AG09309 (cell line): ENCODE data around the gene APOB.

Source experiments
- DNase-seq: peaks from one replicate; pipeline ENCODE4 v3.0.0-alpha.2; 2010; ENCODE audit warnings: low read depth
- H3K4me3 ChIP-seq: 2 replicates; pipeline ENCODE4 v1.5.1; 2011; ENCODE audit warnings: mild to moderate bottlenecking, low read depth, low read length, moderate library complexity; ENCODE audit not compliant: control insufficient read depth
- CTCF ChIP-seq: IDR thresholded peaks from 2 replicates; pipeline ENCODE4 v1.5.1; 2011; ENCODE audit warnings: mild to moderate bottlenecking, low read depth, low read length, inconsistent platforms; ENCODE audit not compliant: insufficient read depth, control insufficient read depth; ENCODE audit errors: missing control alignments

APOB gene

DNA sequence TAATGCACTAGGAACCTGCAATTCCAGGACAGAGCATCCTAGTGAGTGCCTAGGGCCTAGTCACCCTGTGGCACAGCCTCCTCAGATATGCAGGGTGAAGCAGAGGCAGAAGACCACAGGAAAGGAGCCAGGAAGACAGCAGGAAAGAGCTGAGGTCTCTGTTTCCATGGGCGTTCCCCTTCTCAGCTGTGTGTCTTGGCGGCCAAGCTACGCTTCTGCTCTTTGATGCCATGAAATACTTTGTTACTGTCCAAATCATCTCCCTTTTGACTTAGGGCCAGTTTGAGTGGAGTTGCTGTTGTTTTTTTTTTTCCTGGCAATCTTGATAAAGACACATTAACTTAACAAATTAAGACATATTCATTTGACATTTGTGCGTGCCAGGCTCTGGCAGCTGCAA, 67.3 kb downstream of the APOB start:
- no peak for DNase-seq
- no peak overlapping the region for H3K4me3 ChIP-seq
- no peak for TF ChIP-seq CTCF

GRCh38 chr2:20972792-20973565, 70.9 kb downstream of the APOB start:
- DNase-seq: no peak
- H3K4me3 ChIP-seq: no peak overlapping the region
- TF ChIP-seq CTCF: no peak

GRCh38 chr2:20972110-20972509, 71.8 kb downstream of the APOB start:
- no peak for TF ChIP-seq CTCF
- DNase-seq: no peak
- no peak overlapping the region for H3K4me3 ChIP-seq

GRCh38 chr2:20970068-20970467, 73.8 kb downstream of the APOB start:
- no peak overlapping the region for H3K4me3 ChIP-seq
- TF ChIP-seq CTCF: no peak
- DNase-seq: no peak

GRCh38 chr2:20966061-20966595, 77.7 kb downstream of the APOB start:
- no peak for TF ChIP-seq CTCF
- no peak for DNase-seq
- no peak overlapping the region for H3K4me3 ChIP-seq

GRCh38 chr2:20965221-20965620, 78.7 kb downstream of the APOB start:
- no peak overlapping the region for H3K4me3 ChIP-seq
- no peak for TF ChIP-seq CTCF
- DNase-seq: no peak

DNA sequence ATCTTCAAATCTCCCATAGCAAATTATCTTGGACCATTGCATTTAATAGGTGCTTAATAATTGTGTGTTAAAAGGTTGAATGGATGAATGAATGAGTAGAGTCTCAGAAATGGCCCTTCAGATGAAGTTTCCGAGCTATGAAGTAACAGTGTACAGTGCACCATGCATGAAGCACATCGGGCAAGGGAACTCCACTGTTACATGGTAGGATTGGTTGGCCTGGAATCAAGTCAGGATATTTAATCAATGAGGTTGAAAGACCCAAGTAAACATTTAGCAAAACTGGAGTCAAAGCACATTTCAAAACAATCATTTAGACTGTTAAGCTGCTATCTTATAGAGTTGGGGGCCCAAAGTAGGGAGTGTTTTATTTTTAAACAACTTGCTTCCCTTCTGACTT, 80.0 kb downstream of the APOB start:
- TF ChIP-seq CTCF: no peak
- DNase-seq: no peak
- no peak overlapping the region for H3K4me3 ChIP-seq
